HG03039 (cell line): Measurements from ENCODE around the gene BBS9.
"Not testable (repeated sequence)": the region's sequence is repeated elsewhere in the genome, so short reads cannot be mapped to it uniquely, and the experiment has no call there.

Experiments used
- ATAC-seq: cut with Tn5 transposase; IDR thresholded peaks from one replicate; pipeline ENCODE4 v1.9.1; 2021; ENCODE audit warnings: mild to moderate bottlenecking, moderate library complexity; ENCODE audit not compliant: unreplicated experiment

Gene BBS9

DNA sequence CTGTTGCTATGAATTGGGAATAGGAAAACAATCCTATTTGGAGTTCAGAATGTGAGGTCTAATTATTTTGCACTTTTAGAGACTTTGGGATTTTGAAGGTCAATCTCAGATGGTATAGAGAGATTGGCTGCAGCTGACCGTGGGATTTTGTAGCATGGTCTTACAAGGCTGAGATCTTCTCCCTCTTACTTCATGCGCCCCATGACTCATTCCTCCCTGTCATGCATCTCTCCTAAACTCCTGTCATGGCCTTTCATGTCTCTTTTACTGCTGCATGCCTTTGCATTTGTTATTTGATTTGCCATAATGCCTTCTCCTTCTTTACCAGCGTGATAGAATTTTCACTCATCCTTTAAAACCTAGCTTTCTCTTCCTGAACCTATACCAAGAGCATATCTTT lies 133.1 kb downstream of the BBS9 start:
- no peak for ATAC-seq

DNA sequence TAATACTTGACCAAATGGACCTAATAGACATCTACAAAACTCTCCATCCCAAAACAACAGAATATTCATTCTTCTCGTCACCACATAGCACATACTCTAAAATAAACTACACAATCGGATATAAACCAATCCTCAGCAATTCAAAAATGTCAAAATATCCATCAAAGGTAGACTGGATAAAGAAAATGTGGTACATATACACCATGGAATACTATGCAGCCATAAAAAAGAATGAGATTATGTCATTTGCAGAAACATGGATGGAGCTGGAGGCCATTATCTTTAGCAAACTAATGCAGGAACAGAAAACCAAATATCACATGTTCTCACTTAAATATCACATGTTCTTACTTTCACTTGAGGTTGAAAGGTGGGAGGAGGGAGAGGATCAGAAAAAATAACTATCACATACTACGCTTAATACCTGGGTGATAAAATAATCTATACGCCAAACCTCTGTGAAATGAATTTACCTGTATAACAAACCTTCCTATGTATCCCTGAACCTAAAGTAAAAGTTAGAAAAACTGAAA lies 142.5 kb downstream of the BBS9 start:
- not testable (repeated sequence) for ATAC-seq

DNA sequence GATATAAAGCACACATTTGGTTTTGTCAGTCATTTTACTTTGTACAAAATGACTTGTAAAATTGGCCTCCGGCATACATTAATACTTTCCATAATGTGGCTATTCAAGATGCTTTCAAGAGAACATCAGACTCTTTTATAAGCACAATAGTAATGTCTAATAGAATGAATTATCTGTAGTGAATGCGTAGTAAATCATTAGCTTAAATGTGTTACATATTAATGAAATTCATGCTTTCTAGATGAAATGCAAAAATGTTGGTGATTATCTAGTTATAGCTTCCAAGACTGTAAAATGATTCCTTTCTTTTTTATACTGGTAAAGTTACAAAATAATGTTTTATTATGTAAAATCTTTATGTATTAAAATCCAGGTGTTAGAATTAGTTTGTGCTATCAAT lies 144.0 kb downstream of the BBS9 start:
- ATAC-seq: no peak

DNA sequence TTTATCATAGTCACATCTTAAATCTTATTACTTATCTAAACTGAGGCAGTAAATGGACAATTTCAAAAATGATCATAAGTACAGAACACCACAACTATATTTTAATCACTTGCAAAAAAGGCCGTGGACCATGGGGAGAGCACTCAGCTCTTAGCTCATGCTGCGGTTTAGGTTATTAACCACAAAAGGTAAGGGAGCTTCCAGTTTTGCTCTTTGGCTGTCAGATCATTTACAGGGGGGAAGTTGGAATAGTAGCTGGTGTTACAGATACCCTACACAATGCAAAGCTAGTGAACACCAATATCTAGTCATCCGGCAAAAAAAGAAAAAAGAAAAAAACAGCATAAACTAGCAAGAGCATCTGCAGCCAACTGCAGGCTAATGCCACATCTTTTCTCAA lies 147.0 kb downstream of the BBS9 start:
- no peak for ATAC-seq

DNA sequence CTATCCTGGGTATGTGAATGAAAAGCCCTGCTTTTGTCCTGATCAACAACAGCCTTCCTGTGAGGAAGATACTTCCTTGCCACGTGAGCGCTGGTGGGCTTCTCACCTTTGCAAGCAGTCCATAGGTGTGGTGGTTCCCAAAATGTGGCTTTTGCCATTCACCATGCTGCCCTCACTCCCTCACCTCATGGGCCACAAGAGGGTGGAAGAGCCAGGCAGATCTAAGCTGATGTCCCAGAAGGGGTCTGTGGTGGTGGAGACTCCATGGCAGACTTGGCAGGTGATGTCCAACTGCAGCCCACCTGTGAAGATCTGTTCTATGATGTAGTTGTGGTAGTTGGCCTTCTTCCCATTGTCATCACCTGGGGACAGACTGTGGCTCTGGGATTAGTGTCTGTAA lies 147.4 kb downstream of the BBS9 start:
- ATAC-seq: no peak

DNA sequence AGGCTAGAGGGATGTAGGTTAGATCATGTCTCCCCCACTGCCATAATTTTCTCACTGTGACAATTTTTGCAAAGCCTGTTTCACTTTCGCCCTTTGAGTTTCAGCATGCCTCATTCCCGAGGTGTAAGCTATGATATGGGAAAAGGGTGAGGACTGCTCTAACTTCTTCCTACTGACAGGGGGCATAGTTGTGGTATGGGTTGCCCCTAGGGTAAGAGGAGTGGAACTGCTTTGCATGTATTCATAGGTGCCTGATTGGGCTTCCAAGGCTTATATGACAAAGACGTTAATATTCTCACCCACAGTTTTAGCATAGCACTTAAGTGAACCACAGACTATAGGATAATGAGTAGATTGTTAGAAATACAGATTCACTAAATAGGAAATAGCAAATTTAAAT lies 148.7 kb downstream of the BBS9 start:
- ATAC-seq: no peak

DNA sequence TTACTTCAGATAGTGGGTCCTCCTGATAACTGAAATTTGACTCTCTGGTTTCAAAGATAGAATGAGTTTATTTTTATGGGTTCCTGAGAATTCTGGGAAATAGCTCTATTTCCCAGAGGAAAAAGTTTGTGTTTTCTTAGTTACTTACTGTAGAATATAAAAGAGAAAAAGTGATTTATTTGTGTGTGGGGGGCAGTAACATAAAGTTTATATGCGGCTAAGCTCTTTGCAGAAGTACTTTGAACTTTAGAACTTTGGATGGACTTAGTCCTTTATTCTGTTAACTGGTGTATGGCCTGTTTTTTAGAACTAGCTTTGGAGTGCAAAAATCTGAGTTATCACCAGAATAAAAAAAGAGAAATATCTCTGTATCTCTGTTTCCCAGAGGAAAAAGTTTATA lies 157.1 kb downstream of the BBS9 start:
- ATAC-seq: no peak

DNA sequence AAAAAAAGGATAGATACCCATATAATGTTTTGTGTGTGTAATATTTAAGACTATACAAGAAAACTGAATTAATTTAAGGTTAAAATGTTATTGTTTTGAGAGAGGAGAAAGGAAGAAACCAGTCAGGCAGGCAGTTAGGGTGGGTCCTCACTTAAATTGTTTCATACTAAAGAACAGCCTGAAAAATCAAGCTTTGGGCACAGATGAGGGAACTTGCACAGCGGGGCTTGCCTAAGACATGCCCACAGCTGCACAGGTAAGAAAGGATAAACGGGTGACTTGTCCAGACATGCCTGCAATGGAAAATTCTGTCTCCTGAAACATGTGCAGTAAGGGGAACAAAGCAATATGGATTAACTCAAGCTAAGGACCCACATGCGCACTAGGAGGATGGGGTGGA lies 158.4 kb downstream of the BBS9 start:
- no peak for ATAC-seq

DNA sequence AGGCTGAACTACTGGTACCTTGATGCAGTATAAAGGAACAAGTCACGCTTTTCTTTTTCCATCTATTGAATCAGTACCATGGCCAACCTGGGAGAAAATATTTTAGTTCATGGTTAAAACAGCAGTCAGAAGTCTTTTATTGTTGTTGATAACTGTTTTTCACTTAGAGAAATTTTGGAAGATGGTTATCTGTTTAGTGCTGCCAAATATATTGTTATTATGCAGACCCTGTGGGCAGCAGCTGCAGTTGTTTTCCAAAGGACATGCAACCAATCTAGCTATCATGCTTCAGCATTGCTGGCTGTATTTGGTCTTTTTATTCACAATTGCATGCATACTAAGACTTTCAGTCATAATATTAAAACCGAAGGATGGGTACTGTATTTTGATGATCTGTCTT lies 169.5 kb downstream of the BBS9 start:
- ATAC-seq: no peak

DNA sequence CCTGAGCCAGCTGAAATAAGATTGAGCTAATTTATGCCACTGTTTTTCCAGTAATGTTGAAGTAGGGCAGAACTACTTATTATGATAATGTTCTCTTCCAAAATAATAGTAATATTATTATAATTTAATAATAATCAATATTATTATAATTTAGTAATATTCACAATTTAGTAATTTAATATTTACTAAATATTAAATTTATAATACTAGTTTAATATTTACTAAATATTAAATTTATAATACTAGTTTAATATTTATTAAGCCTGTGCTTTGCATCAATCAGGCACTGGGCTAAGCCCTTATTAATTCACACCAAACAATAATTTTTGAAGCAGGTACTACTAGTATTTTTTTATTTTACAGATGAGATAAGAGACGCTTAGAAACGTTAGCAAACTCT lies 170.1 kb downstream of the BBS9 start:
- no peak for ATAC-seq

DNA sequence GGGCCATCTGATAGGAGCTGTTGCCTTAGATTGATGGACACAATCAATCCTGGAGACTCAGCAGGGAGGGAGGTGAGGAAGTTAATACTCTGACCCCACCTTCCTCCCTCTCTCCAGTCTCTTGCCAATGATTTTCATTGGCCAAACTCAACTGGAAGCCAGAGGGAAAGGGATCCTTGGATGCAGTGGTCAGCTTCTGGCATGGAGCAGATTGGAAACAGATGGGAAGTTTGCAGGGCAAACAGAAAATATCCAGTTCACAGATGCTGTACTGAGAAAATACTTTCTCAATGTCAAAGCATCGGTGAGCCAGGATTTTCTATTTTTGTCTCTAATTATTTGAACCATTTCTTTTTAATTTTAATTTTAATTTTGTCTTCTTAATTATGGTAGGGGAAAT lies 170.8 kb downstream of the BBS9 start:
- ATAC-seq: no peak

DNA sequence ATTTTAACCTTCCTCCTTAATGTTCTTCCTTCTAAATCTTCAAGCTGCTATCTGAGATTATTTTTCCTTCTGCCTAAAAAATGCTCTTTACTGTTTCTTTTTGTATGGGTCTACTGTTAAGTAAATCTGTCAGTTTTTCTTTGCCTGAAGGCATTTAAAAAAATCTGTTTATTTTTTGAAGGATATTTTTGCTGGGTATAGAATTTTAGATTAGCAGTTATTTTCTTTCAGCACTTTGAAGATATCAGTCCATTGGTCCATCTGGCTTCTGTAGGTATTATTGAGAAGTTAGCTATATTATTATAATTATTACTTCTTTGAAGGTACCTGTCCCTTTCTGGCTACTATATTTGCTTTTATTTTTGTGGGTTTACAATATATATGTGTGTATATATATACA lies 171.4 kb downstream of the BBS9 start:
- ATAC-seq: no peak

DNA sequence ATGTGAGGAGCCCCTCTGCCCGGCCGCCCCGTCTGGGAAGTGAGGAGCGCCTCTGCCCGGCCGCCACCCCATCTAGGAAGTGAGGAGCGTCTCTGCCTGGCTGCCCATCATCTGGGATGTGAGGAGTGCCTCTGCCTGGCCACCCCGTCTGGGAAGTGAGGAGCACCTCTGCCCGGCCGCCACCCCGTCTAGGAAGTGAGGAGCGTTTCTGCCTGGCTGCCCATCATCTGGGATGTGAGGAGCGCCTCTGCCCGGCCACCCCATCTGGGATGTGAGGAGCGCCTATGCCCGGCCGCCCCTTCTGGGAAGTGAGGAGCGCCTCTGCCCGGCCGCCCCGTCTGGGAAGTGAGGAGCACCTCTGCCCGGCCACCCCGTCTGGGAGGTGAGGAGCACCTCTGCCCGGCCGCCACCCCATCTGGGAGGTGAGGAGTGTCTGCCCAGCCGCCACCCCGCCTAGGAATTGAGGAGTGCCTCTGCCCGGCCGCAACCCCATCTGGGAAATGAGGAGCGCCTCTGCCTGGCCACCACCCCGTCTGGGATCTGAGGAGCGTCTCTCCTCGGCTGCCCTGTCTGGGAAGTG lies 174.7 kb downstream of the BBS9 start:
- ATAC-seq: not testable (repeated sequence)

DNA sequence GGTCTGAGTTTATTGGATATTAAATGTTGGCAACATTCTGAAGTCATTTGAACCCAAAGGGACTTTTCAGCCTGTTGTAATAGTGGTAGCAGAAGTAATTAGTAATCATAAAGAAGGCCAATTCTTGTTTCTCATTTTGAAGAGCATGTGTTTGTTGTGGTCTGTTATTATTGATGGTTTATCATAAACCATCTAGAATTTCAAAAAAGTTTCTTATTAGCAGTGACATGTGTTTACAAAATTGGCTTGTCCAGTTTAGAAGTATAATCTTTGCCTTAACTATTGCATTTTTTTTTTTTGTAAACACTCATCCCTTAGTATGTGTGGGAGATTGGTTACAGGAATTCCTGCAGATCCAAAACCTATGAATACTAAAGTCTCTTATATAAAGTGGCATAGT lies 177.8 kb downstream of the BBS9 start:
- ATAC-seq: no peak

DNA sequence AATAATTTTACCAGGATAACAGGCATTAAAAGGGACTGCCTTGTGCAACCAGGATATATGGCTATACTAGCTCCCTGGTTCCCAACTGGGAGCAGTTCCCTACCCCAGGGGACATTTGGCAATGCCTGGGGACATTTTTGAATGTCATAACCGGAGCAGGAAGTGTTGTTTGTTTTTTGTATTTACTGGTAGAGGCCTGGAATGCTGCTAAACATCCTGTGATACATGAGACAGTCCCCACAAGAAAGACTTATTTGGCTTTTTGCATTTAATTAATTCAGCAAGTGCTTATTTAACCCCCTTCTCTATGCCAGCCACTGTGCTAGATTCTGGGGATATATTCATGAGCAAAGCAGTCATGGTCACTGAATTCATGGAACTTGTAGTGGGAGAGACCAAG lies 181.2 kb downstream of the BBS9 start:
- no peak for ATAC-seq

DNA sequence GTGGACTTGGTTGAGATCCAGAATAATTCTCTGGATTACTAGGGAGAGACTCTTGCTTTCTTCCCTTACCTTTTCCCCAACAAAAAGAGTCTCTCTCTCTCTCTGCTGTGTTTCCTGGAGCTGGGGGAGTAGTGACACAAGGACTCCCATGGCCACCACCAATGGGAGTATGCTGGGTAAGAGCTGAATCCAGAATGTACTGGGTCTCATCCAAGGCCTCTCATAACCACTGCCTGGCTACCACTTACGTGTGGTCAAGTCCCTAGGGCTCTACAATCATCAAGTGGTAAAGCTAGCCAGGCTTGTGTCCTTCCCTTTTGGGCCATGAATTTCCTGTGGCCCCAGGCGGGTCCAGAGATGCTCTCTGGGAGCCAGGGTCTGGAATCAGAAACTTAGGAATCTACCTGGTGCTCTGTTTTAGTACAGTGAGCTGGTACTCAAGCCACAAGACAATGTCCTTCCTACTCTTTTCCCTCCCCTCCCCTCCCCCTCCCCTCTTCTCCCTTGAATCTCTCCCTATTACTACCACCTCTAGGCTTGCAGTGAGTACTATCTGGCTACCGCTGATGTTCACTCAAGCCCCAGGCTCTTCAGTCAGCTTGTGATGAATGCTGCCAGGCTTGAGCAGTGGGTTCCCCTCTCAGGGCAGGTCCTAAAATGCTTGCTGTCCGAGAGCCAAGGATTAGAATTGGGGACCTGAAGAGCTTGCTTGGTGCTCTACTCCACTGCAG lies 196.6 kb downstream of the BBS9 start:
- ATAC-seq: no peak

DNA sequence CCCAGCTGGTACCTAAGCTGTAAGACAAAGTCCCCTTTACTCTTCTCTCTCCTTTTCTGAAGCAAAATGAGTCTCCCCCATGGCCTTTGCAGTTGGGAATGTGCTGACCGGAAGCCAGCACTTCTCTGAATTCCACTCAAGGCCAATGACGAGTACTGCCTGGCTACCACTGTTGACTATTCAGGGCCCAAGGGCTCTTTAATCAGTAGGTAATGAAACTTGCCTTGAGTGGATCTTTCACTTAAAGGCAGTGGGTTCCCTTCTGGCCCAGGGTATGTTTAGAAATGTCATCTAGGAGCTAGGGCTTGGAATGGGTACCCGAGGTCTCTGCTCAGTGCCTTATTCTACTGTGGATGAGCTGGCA lies 197.1 kb downstream of the BBS9 start:
- no peak for ATAC-seq

DNA sequence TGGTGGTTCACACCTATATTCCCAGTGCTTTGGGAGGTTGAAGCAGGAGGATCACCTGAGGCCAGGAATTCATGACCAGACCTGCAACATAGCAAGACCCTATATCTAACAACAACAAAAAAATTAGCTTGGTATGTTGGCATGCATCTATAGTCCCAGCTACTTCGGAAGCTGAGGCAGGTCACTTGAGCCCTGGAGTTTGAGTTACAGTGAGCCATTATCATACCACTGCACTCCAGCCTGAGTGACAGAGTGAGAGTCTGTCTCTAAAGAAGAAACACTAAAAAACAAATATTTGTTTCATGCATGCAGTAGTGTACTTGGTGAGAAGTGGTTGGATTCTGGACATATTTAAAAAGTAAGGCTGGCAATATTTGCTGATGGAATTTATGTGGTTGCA lies 198.1 kb downstream of the BBS9 start:
- ATAC-seq: no peak

DNA sequence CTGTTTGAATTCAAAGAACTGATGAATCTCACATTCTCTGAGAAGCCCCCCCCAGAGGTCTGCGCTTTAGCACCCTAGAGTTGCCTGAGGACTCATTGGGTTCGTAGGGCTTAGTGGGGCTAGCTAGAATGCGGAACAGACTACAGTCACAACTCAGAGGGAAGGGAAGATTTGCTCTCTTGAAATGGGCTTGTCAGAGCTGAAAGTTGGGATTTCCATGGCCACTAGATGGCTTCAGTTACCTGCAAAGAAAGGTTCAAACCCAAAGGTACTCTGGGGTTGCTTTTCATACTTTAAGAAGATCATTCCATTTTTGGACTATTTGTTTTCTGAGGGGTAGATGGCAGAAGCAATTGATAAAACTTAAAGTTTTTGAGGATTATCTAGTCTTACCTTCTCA lies 205.0 kb downstream of the BBS9 start:
- ATAC-seq: no peak

DNA sequence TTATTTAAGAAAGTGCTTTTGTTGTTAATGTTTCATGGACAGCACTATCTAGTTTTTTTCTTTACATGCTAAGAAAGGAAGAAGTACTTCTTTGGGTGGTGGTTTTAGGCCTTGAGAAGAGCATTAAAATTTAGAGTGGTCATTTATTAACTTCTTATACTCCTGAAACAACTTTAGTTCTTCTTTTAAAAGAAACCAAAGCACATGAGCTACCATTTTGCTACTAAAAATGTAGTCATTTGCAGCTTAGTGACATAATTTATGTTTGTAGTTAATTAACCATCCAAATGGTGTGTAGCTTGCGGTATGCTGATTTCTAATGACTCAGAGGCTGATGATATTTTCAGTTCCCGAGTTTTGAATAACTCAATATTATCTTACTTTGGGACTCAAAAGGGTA lies 207.5 kb downstream of the BBS9 start:
- no peak for ATAC-seq

DNA sequence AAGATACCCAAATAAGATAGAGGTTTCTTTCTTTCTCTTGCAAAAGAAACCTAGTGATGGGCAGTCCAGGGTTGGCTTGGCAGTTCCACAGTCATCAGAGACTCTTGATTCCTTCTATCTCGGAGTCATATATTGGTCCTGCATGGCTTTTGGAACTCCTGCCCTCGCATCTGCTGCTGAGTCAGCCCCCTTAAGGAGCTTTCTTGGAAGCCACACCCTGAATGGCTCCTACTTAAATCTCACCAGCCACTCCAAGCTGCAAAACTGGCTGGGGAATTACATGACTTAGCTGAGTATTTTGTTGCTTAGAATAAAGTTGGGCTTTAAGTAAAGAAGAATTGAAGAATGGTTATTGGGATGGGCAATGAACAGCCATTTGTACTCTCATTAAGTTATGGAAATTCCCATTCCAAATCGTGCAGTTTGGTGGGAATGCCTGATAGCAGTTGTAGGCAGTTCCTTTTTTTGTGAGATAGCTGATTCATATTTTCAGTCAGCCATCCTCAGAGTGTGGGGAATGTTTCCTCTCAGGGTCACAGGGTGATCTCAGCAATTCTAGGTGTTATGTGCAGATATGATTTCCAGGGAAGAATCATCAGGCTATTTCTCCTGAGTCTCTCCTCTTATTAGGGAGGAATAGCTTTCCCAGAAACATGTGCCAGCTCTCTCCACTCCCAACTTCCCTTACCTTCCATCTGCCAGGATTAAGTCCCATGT lies 209.9 kb downstream of the BBS9 start:
- ATAC-seq: no peak

DNA sequence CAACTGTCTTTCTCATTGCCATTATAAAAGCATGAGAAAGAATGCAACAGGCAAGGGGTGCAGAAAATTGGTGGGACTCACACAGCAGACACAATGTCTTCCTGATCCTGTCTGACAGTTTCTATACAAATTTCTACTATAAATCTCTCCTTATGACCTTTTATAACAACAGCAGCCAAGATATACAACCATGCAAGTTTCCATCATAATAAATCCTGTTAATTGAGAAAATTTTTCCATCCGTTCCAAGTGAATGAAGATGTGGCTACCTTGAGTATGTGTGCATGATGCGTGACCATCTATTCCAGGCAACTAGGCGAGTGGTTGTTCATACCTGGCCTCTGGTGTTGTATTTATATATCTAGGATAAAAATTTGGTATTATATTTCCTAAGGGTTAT lies 216.7 kb downstream of the BBS9 start:
- ATAC-seq: no peak
